GM12865 (cell line): ENCODE measurements around the gene EFCAB8.

ENCODE experiments used
- DNase-seq: peaks from one replicate; pipeline ENCODE4 v3.0.0; 2010; ENCODE audit warnings: low read depth
- H3K4me3 ChIP-seq: 2 replicates; pipeline ENCODE4 v1.5.1; 2011; ENCODE audit warnings: mild to moderate bottlenecking, low read depth, low read length, control low read depth
- CTCF ChIP-seq: IDR thresholded peaks from 2 replicates; pipeline ENCODE4 v1.5.1; 2011; ENCODE audit warnings: low read length, control low read depth, low read depth, inconsistent platforms; ENCODE audit not compliant: insufficient read depth; ENCODE audit errors: missing control alignments

EFCAB8 gene

GRCh38 chr20:33002087-33002808 is 143.5 kb downstream of the EFCAB8 start:
- H3K4me3 ChIP-seq, result no peak overlapping the region
- no peak for TF ChIP-seq CTCF
- no peak for DNase-seq

GRCh38 chr20:33004141-33004751 is 145.5 kb downstream of the EFCAB8 start, which contains the start of gene SUN5:
SUN5 (minus strand) TSS chr20:33004433; CDS start chr20:33004340, 93 bp downstream.
- no peak for DNase-seq
- no peak within 1 kb of the TSS for H3K4me3 ChIP-seq
- no peak for TF ChIP-seq CTCF

GRCh38 chr20:33005132-33005566 is 146.4 kb downstream of the EFCAB8 start:
- peak; percentile 50 for TF ChIP-seq CTCF
- DNase-seq, result peak; percentile 57
- H3K4me3 ChIP-seq, result no peak overlapping the region

GRCh38 chr20:33005908-33006775 is 147.4 kb downstream of the EFCAB8 start:
- no peak for TF ChIP-seq CTCF
- no peak overlapping the region for H3K4me3 ChIP-seq
- no peak for DNase-seq

GRCh38 chr20:33006776-33007375 is 148.2 kb downstream of the EFCAB8 start:
- no peak for TF ChIP-seq CTCF
- no peak overlapping the region for H3K4me3 ChIP-seq
- DNase-seq, result no peak
